Measurements from ENCODE around the gene BRMS1.
"Not testable (repeated sequence)": the region's sequence is repeated elsewhere in the genome, so short reads cannot be mapped to it uniquely, and the experiment has no call there.

The BRMS1 gene, protein sequence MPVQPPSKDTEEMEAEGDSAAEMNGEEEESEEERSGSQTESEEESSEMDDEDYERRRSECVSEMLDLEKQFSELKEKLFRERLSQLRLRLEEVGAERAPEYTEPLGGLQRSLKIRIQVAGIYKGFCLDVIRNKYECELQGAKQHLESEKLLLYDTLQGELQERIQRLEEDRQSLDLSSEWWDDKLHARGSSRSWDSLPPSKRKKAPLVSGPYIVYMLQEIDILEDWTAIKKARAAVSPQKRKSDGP

DNA sequence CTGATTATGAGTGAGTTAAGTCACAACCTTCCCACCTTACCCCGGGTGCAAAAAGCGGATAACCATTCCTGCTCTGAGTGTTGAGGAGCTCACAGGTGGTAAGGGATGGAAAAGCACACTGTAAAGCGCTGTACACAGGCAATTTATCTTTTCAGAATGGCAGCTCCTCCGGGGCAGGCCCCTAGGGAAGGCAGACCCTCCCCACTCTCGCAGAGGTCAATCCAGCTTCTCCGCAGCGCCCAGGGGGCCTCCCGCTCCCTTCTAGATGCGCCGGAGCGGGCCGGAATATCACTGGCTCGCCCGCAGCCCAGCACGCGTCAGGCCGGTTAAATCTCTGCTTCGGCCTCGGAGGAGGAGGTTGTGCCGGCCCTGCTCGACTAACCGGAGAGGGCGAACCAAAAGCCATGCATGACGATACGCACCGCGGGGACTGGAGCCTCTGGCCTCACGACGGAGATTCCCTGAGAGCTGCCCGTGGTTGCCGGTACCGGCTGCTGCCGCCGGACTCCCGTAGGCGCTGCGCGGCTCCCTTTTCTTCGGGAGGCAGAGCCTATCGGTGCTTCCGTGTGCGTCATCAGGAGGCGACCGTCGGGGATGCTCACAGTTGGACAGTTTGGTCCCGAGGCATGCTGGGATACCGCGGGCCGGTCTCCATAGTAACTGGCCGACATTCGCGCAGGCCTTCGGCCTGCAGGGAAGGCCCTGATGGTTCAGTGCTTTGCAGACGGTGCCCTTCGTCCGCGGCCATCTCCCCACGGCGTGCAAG lies at the start of gene BRMS1:
Gene BRMS1 (minus strand): TSS at position 555 of the 766 bp plus-strand sequence. CDS start 2,870 bp downstream, outside the sequence.
- TF ChIP-seq, protein P1, sequence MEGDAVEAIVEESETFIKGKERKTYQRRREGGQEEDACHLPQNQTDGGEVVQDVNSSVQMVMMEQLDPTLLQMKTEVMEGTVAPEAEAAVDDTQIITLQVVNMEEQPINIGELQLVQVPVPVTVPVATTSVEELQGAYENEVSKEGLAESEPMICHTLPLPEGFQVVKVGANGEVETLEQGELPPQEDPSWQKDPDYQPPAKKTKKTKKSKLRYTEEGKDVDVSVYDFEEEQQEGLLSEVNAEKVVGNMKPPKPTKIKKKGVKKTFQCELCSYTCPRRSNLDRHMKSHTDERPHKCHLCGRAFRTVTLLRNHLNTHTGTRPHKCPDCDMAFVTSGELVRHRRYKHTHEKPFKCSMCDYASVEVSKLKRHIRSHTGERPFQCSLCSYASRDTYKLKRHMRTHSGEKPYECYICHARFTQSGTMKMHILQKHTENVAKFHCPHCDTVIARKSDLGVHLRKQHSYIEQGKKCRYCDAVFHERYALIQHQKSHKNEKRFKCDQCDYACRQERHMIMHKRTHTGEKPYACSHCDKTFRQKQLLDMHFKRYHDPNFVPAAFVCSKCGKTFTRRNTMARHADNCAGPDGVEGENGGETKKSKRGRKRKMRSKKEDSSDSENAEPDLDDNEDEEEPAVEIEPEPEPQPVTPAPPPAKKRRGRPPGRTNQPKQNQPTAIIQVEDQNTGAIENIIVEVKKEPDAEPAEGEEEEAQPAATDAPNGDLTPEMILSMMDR (IDR thresholded peaks at IDR 0.05; ENCODE audit: low read depth, low read length): no peak
- H3K4me3 ChIP-seq (ENCODE audit: low read depth, low read length): peak within 1 kb of the TSS; percentile 97

- H3K4me3 ChIP-seq (ENCODE audit: low read depth, low read length): no peak overlapping the region
- TF ChIP-seq, protein P1 (IDR thresholded peaks at IDR 0.05; ENCODE audit: low read depth, low read length): no peak
Observed at GRCh38 chr11:66393954-66394353, 49.0 kb upstream of the BRMS1 start.

- H3K4me3 ChIP-seq (ENCODE audit: low read depth, low read length): no peak overlapping the region
- TF ChIP-seq, protein P1 (IDR thresholded peaks at IDR 0.05; ENCODE audit: low read depth, low read length): no peak
Observed at GRCh38 chr11:66391322-66391721, 46.4 kb upstream of the BRMS1 start.

DNA sequence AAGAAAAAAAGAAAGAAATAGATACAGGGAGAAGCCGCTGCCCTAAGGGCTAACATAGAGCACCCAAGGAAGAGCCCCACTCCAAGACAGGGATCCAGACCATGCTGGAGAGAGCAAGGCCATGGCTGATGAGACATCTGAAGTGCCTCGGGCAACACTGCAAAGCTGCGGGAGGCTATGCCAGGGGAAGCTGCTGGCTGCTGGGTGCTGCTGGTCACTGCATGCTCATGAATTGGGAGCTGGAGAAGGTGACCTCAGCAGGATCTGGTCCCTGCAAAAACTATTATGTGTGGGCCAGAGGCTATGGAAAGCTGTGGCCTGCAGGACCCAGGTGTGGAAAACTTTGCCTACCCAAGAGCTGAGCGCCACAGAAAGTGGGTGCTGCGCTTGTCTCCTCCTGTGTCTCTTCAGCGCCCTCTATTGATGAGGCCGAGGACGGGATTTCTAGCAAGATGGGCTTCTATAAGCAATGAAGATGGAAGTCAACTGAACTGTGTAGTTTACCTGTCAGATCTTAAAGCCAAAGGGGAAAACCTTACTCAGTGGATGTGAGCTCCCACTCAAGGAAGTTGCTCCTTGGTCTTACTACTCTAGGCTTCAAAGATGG lies 44.0 kb upstream of the BRMS1 start:
- TF ChIP-seq, protein P1 (IDR thresholded peaks at IDR 0.05; ENCODE audit: low read depth, low read length): peak; percentile 91
- no peak overlapping the region for H3K4me3 ChIP-seq (ENCODE audit: low read depth, low read length)

- TF ChIP-seq, protein P1 (IDR thresholded peaks at IDR 0.05; ENCODE audit: low read depth, low read length): peak; percentile 89
- H3K4me3 ChIP-seq (ENCODE audit: low read depth, low read length): no peak overlapping the region
Observed at GRCh38 chr11:66386171-66387069, 41.5 kb upstream of the BRMS1 start.

GRCh38 chr11:66384316-66384715 lies 39.4 kb upstream of the BRMS1 start:
- not testable (repeated sequence) for H3K4me3 ChIP-seq (ENCODE audit: low read depth, low read length)

DNA sequence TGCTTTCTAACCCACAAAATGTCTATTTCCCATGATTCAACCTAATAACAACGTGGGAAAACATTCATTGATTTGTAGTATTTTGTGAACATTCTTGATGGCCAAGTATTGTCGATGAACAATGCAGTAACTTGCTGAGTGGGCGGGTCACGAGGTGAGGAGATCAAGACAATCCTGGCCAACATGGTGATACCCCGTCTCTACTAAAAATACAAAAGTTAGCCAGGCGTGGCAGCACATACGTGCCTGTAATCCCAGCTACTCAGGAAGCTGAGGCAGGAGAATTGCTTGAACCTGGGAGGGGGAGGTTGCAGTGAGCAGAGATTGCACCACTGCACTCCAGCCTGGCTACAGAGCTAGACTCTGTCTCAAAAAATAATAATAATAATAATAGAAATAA lies 35.4 kb upstream of the BRMS1 start:
- not testable (repeated sequence) for H3K4me3 ChIP-seq (ENCODE audit: low read depth, low read length)

GRCh38 chr11:66373690-66374287 lies 28.9 kb upstream of the BRMS1 start:
- H3K4me3 ChIP-seq (ENCODE audit: low read depth, low read length): not testable (repeated sequence)

Measured in WI38 (cell line).